Fibroblast of the aortic adventitia (primary cell): ENCODE data around the gene JAZF1. TPM values are rescaled to one million over a fixed set of nuclear protein-coding genes. Genes with fewer than 3 reads are reported as not detected.

ENCODE experiments used
- DNase-seq: peaks from one replicate; pipeline ENCODE4 v3.0.0-alpha.2; 2010; ENCODE audit warnings: low read depth
- H3K4me3 ChIP-seq: 2 replicates; pipeline ENCODE4 v1.5.1; 2011; ENCODE audit warnings: low read depth, mild to moderate bottlenecking, control low read depth, low read length, moderate library complexity
- total RNA-seq: library from RNA; depleted of rRNA; stranded (reverse); fragments of >200 nt; gene quantifications from 2 replicates; pipeline ENCODE4 v1.2.3, GENCODE V29; 2012; ENCODE audit warnings: low replicate concordance
- TF ChIP-seq, protein P1 (sequence below): IDR thresholded peaks from 2 replicates; pipeline ENCODE4 v1.5.1; 2011; ENCODE audit warnings: mild to moderate bottlenecking, low read length, control low read depth, inconsistent platforms; ENCODE audit not compliant: insufficient read depth

JAZF1 gene
- total RNA-seq, 1 donor = 8.3 TPM

DNA sequence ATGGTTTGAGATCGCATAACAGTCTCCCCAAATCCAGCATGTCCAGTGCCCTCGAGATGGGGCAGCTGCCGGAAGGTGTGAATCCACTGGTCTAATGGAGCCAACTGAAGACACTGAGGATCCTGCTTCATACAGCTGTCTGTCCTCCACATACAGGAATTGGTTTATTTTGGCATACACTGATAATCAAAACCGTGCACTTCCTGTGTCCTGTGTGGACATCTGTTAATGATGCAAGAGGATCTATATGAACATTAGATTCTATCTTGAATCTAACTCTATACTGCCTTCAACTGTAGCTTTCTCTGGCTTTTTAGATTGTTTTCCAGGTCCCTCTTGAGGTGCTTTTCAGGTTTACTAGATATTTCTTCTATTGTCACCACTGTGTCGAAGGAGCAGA lies 3.0 kb upstream of the JAZF1 start:
- TF ChIP-seq, protein P1, sequence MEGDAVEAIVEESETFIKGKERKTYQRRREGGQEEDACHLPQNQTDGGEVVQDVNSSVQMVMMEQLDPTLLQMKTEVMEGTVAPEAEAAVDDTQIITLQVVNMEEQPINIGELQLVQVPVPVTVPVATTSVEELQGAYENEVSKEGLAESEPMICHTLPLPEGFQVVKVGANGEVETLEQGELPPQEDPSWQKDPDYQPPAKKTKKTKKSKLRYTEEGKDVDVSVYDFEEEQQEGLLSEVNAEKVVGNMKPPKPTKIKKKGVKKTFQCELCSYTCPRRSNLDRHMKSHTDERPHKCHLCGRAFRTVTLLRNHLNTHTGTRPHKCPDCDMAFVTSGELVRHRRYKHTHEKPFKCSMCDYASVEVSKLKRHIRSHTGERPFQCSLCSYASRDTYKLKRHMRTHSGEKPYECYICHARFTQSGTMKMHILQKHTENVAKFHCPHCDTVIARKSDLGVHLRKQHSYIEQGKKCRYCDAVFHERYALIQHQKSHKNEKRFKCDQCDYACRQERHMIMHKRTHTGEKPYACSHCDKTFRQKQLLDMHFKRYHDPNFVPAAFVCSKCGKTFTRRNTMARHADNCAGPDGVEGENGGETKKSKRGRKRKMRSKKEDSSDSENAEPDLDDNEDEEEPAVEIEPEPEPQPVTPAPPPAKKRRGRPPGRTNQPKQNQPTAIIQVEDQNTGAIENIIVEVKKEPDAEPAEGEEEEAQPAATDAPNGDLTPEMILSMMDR = no peak
- no peak overlapping the region for H3K4me3 ChIP-seq
- no peak for DNase-seq

DNA sequence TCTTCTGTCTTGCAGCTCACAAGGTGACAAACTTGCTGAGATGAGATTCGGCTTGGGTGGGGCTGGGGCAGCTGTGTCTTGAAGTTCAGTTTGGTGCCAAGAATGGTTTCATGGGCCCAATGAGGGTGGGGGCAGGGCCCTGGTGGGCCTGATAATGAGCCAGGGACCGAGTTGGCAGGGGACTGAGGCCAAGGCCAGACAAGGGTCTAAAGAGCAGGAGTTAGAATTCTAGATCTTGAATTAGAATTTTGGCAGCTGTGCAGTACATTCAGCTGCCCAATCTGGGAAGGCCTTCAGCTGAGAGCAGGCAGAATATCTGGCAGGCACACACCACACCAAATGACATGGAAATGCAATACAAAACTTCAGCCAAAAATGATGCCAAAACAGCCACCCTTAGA lies 1.5 kb upstream of the JAZF1 start:
- no peak for DNase-seq
- TF ChIP-seq, protein P1 = no peak
- no peak overlapping the region for H3K4me3 ChIP-seq

GRCh38 chr7:28181416-28181815 lies 821 bp upstream of the JAZF1 start:
- no peak for DNase-seq
- TF ChIP-seq, protein P1 = no peak
- H3K4me3 ChIP-seq = no peak overlapping the region

DNA sequence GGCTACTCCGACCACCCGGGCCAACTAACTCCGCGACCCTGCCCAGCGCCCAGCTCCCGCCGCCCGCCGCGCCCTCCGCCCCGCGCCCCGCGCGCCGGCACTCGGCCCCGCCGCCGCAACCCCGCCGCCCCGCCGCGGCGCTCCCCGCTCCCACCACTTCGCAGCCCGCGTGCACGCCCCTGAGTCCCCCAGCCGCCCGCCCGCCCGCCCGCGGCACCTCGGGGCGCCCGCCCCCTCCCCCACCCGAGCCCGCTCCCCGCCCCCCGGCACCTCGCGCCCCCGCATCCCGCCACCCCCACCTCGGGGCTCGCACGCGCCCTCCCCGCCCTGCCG lies 598 bp downstream of the JAZF1 start:
- H3K4me3 ChIP-seq = peak overlapping the region; percentile 84
- TF ChIP-seq, protein P1 = no peak
- DNase-seq = no peak

GRCh38 chr7:28179120-28180030 lies 1.2 kb downstream of the JAZF1 start:
- TF ChIP-seq, protein P1 = no peak
- no peak for DNase-seq
- H3K4me3 ChIP-seq = peak overlapping the region; percentile 84

GRCh38 chr7:28178599-28178998 lies 2.0 kb downstream of the JAZF1 start:
- DNase-seq = no peak
- peak overlapping the region; percentile 84 for H3K4me3 ChIP-seq
- TF ChIP-seq, protein P1 = no peak
